Esophagus squamous epithelium (tissue), 4 donors: ENCODE data around the gene BHLHE23.

Experiments used
- CTCF ChIP-seq, 6 experiments: fragments of 450-650 bp in 4 of 6; fragments of 200-600 bp in 2 of 6; sonication (generic) in 2 of 6; IDR thresholded peaks; one replicate each; pipeline ENCODE4 v1.5.1; 2016 to 2019; ENCODE audit warnings: antibody characterized with exemption in 6 of 6, mild to moderate bottlenecking in 4 of 6, moderate library complexity in 4 of 6
- POLR2A ChIP-seq, 4 donors: fragments of 450-650 bp; IDR thresholded peaks; one replicate each; pipeline ENCODE4 v1.6.1; 2017; ENCODE audit warnings: antibody characterized with exemption in 4 of 4, mild to moderate bottlenecking in 4 of 4, moderate library complexity in 3 of 4

DNA sequence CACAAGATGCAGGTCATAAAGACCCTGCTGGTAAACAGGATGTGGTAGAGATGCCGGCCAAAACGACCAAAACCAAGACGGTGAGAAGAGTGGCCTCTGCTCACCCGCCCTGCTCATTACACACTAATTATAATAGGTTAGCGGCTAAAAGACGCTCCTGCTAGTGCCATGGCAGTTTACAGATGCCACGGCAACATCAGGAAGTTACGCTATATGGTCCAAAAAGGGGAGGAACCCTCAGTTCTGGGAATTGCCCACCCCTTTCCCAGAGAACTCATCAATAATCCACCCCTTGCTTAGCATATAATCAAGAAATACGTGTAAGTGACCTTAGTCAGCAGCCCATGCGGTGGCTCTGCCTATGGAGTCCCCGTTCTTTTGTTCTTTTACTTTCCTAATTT lies 17.6 kb downstream of the BHLHE23 start:
- TF ChIP-seq POLR2A (IDR thresholded peaks at IDR 0.05) (no peak), CTCF (IDR thresholded peaks at IDR 0.05) (no peak)
